ENCODE measurements around the gene ARMH1. TPM values are rescaled to one million over a fixed set of nuclear protein-coding genes. Genes with fewer than 3 reads are reported as not detected.

Gene ARMH1
- total and polyA plus RNA-seq, 8 donors, result 0.42 to 10.7 (median 1.7) TPM

DNA sequence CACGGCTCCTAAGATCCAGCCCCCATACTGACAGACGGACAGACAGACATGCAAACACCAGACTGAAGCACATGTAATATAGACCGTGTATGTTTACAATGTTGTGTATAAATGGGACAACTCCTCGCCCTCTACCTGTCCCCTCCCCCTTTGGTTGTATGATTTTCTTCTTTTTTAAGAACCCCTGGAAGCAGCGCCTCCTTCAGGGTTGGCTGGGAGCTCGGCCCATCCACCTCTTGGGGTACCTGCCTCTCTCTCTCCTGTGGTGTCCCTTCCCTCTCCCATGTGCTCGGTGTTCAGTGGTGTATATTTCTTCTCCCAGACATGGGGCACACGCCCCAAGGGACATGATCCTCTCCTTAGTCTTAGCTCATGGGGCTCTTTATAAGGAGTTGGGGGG is 23.4 kb upstream of the ARMH1 start:
- no peak overlapping the region for H3K27ac ChIP-seq
- intact Hi-C loops (cut with DNase I), result loop anchor here in 1 of 3 donors (10.0 kb wide), 1 partner anchor 56 kb away; no protein-coding TSS in a partner anchor

DNA sequence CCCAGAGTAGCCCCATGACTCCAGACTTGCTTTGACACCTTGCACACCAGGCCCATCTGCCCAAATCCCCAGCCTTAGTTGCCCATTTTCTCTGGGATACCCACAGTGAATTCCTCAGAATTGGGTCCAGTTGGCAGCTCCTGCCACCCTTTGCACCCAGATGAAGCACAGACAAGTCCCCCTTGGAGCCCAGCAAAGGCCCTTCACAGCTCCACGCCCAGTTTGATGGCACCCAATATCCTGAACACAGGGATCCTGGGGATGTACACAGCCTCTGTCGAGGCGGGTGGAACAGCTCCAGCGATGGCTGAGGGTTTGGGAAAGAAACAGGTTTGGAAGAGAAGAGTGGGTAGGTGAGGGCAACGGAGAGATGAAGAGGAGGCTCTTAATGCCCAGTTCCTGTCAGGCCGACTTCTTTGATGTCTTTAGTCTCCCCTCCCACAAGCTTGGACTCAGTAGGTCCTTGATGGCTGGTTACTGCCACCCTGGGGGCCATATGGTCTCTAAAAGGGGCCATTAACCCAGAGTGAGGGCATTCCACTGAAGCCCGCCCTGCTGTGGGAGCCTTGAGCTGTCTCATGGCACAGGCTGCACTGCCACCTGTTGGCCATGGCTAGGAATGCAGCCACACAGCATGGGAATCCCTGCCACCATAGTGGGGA is 21.9 kb upstream of the ARMH1 start:
- Histone ChIP-seq H3K4me1 (no peaks in the 10 kb centered on the region), H3K27ac (no peak overlapping the region), H3K4me3 (no peak overlapping the region), H3K36me3 (peaks cover 0 to 18% (median 0%) of the 10 kb centered on the region in 3 donors), H3K27me3 (no peaks in the 10 kb centered on the region), H3K9me3 (no peaks in the 10 kb centered on the region)
- WGBS, 2 donors, result 40 to 42% methylated on average over 7 of the region's 7 CpGs
- FAIRE-seq, result no peak
- peak; percentile 83 to 97 (median 93) for ATAC-seq
- intact Hi-C loops (cut with DNase I), result loop anchor here in 1 of 3 donors (10.0 kb wide), 1 partner anchor 58 kb away; no protein-coding TSS in a partner anchor
- TF ChIP-seq, protein P1, sequence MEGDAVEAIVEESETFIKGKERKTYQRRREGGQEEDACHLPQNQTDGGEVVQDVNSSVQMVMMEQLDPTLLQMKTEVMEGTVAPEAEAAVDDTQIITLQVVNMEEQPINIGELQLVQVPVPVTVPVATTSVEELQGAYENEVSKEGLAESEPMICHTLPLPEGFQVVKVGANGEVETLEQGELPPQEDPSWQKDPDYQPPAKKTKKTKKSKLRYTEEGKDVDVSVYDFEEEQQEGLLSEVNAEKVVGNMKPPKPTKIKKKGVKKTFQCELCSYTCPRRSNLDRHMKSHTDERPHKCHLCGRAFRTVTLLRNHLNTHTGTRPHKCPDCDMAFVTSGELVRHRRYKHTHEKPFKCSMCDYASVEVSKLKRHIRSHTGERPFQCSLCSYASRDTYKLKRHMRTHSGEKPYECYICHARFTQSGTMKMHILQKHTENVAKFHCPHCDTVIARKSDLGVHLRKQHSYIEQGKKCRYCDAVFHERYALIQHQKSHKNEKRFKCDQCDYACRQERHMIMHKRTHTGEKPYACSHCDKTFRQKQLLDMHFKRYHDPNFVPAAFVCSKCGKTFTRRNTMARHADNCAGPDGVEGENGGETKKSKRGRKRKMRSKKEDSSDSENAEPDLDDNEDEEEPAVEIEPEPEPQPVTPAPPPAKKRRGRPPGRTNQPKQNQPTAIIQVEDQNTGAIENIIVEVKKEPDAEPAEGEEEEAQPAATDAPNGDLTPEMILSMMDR (IDR thresholded peaks at IDR 0.05), result peak; percentile 92 to 94 (median 94)
- DNase-seq, result peak; percentile 58 to 94 (median 82)

More for the DNA sequence above, 23.4 kb upstream of the ARMH1 start:
- peak in 2 of 6 donors; percentile 5 to 8 for DNase-seq
- Histone ChIP-seq H3K4me3 (no peak overlapping the region), H3K36me3 (peaks cover 0 to 20% (median 0%) of the 10 kb centered on the region in 3 donors), H3K27me3 (no peaks in the 10 kb centered on the region), H3K4me1 (no peaks in the 10 kb centered on the region), H3K9me3 (no peaks in the 10 kb centered on the region)
- 84 to 86% methylated on average over 7 to 8 of the region's 8 CpGs for WGBS, 2 donors
- ATAC-seq, result no peak
- TF ChIP-seq, protein P1 (IDR thresholded peaks at IDR 0.05), result no peak
- FAIRE-seq, result no peak

GRCh38 chr1:44653107-44653964 is 21.2 kb upstream of the ARMH1 start:
- no peaks in the 10 kb centered on the region for H3K4me1 ChIP-seq
- H3K27ac ChIP-seq, result no peak overlapping the region
- ATAC-seq (no peak), DNase-seq (peak in 1 of 6 donors; percentile 10), FAIRE-seq (no peak)
- TF ChIP-seq, protein P1 (IDR thresholded peaks at IDR 0.05), result no peak
- no peaks in the 10 kb centered on the region for H3K9me3 ChIP-seq
- H3K27me3 ChIP-seq, result no peaks in the 10 kb centered on the region
- H3K36me3 ChIP-seq, result peaks cover 0 to 18% (median 0%) of the 10 kb centered on the region in 3 donors
- no peak overlapping the region for H3K4me3 ChIP-seq
- WGBS, 2 donors, result 54 to 61% methylated on average over 11 of the region's 11 CpGs
- intact Hi-C loops (cut with DNase I), result loop anchor here in 1 of 3 donors (10.0 kb wide), 1 partner anchor 59 kb away; no protein-coding TSS in a partner anchor

- Histone ChIP-seq H3K27me3 (no peaks in the 10 kb centered on the region), H3K9me3 (no peaks in the 10 kb centered on the region), H3K4me3 (no peak overlapping the region), H3K27ac (no peak overlapping the region), H3K36me3 (peaks cover 0 to 13% (median 0%) of the 10 kb centered on the region in 3 donors), H3K4me1 (peaks cover 0 to 3% (median 0%) of the 10 kb centered on the region in 3 donors)
- no peak for FAIRE-seq
- peak in 1 of 6 donors; percentile 21 for DNase-seq
- intact Hi-C loops (cut with DNase I), result loop anchor here in 1 of 3 donors (10.0 kb wide), 1 partner anchor 60 kb away; no protein-coding TSS in a partner anchor
- TF ChIP-seq, protein P1 (IDR thresholded peaks at IDR 0.05), result no peak
- WGBS, 2 donors, result 89 to 94% methylated on average over 35 of the region's 35 CpGs
- ATAC-seq, result no peak
Observed at GRCh38 chr1:44654621-44655187, 19.8 kb upstream of the ARMH1 start.

Data from pancreas (tissue), 10 donors.